Keratinocyte (primary cell): ENCODE data around the gene VPS13D. TPM values are rescaled to one million over a fixed set of nuclear protein-coding genes. Genes with fewer than 3 reads are reported as not detected.
"Not testable (repeated sequence)": the region's sequence is repeated elsewhere in the genome, so short reads cannot be mapped to it uniquely, and the experiment has no call there.

Source experiments
- DNase-seq: peaks from one replicate; pipeline ENCODE4 v3.0.0-alpha.2; 2011; ENCODE audit warnings: low read depth, missing footprints, low spot score
- FAIRE-seq: peaks from 2 replicates; lab custom pipeline; 2011; peaks lifted over from hg19 to GRCh38; lab: Jason Lieb, UNC
- H2AFZ ChIP-seq: 2 replicates; pipeline ENCODE4 v1.6.0; 2012; ENCODE audit warnings: low read length, control low read depth, inconsistent platforms; ENCODE audit not compliant: control insufficient read depth
- H3K27ac ChIP-seq: 2 replicates; pipeline ENCODE4 v1.5.1; 2011; ENCODE audit warnings: low read length; ENCODE audit not compliant: control insufficient read depth, insufficient read depth
- H3K27me3 ChIP-seq: 3 replicates; pipeline ENCODE4 v1.6.0; 2011; ENCODE audit warnings: low read length; ENCODE audit not compliant: control insufficient read depth, insufficient read depth; ENCODE audit errors: extremely low read depth
- H3K36me3 ChIP-seq, 2 experiments: 2 replicates in 1 of 2; 3 replicates in 1 of 2; pipeline ENCODE4 v1.5.1; 2011; ENCODE audit warnings: low read length in 2 of 2, mild to moderate bottlenecking in 1 of 2; ENCODE audit not compliant: control insufficient read depth in 2 of 2, insufficient read depth in 2 of 2; ENCODE audit errors: extremely low read depth in 1 of 2
- H3K4me1 ChIP-seq: 3 replicates; pipeline ENCODE4 v1.5.1; 2011; ENCODE audit warnings: low read length; ENCODE audit not compliant: control insufficient read depth, insufficient read depth; ENCODE audit errors: extremely low read depth
- H3K4me2 ChIP-seq: 3 replicates; pipeline ENCODE4 v1.6.0; 2011; ENCODE audit warnings: low read depth, low read length; ENCODE audit not compliant: control insufficient read depth, insufficient read depth; ENCODE audit errors: extremely low read depth
- H3K4me3 ChIP-seq, 3 experiments: fragments of 200-600 bp in 1 of 3; sonication (generic) in 1 of 3; 2 replicates in 2 of 3; 3 replicates in 1 of 3; pipeline ENCODE4 v1.5.1; 2011 to 2016; ENCODE audit warnings: low read length in 3 of 3, mild to moderate bottlenecking in 3 of 3, control low read depth in 2 of 3, inconsistent platforms in 1 of 3, low read depth in 1 of 3, mixed read lengths in 1 of 3, mixed run types in 1 of 3, moderate library complexity in 1 of 3; ENCODE audit not compliant: control insufficient read depth in 2 of 3, insufficient read depth in 2 of 3; ENCODE audit errors: extremely low read depth in 1 of 3
- H3K79me2 ChIP-seq: 2 replicates; pipeline ENCODE4 v1.6.0; 2012; ENCODE audit warnings: low read length; ENCODE audit not compliant: control insufficient read depth, insufficient read depth
- H3K9ac ChIP-seq: 3 replicates; pipeline ENCODE4 v1.6.0; 2011; ENCODE audit warnings: low read length; ENCODE audit not compliant: control insufficient read depth, insufficient read depth; ENCODE audit errors: extremely low read depth
- H3K9me1 ChIP-seq: 3 replicates; pipeline ENCODE4 v1.6.0; 2011; ENCODE audit warnings: low read length; ENCODE audit not compliant: control insufficient read depth, insufficient read depth; ENCODE audit errors: extremely low read depth
- H3K9me3 ChIP-seq: 2 replicates; pipeline ENCODE4 v1.5.1; 2012; ENCODE audit warnings: low read depth, low read length; ENCODE audit not compliant: control insufficient read depth
- H4K20me1 ChIP-seq: 3 replicates; pipeline ENCODE4 v1.6.0; 2011; ENCODE audit warnings: low read length; ENCODE audit not compliant: control insufficient read depth, insufficient read depth; ENCODE audit errors: extremely low read depth
- EZH2 ChIP-seq: IDR thresholded peaks from one replicate; pipeline ENCODE4 v1.6.1; 2012; ENCODE audit warnings: inconsistent platforms, mild to moderate bottlenecking, low read length, moderate library complexity
- dilution Hi-C: fragments of 300-500 bp; cut with MboI; formaldehyde crosslinking; loops from one replicate; pipeline ENCODE4 v1.7.0; 2020; ENCODE audit warnings: low sequenced_read_pairs; ENCODE audit not compliant: extremely low pct_ligation_motif_present
- polyA plus RNA-seq, 5 experiments: library from polyadenylated mRNA; depleted of rRNA in 3 of 5; stranded (reverse) in 3 of 5; stranded (forward) in 1 of 5; unstranded in 1 of 5; fragments of >200 nt; gene quantifications; 1 replicate in 1 of 5; 2 replicates in 3 of 5; 3 replicates in 1 of 5; pipeline versions ENCODE4 v1.2.1 to v1.2.3, GENCODE V29; 2011 to 2012; ENCODE audit warnings: missing spikeins in 2 of 5, low read depth in 1 of 5, low replicate concordance in 1 of 5
- TF ChIP-seq, protein P1 (sequence below), 3 experiments: IDR thresholded peaks in 1 of 3; conservative IDR thresholded peaks in 1 of 3; optimal IDR thresholded peaks in 1 of 3; 2 replicates in 2 of 3; 3 replicates in 1 of 3; pipeline versions ENCODE3 to v1.5.1; 2011; ENCODE audit warnings: low read length in 3 of 3, mild to moderate bottlenecking in 3 of 3, moderate library complexity in 2 of 3, control low read depth in 1 of 3, inconsistent platforms in 1 of 3; ENCODE audit not compliant: insufficient read depth in 2 of 3; ENCODE audit errors: extremely low read depth in 1 of 3

Gene VPS13D
- polyA plus RNA-seq, 1 donor (not counting 4 experiments of a cell fraction or from before 2014, with no cell fraction given): 19.0 TPM

- Histone ChIP-seq H3K36me3 (no peaks in the 10 kb centered on the region), H3K79me2 (no peaks in the 10 kb centered on the region), H2AFZ (no peak overlapping the region), H3K4me1 (no peaks in the 10 kb centered on the region), H3K9ac (no peak overlapping the region), H3K27ac (no peak overlapping the region), H3K27me3 (peaks cover 6% of the 10 kb centered on the region), H3K4me2 (no peak overlapping the region), H3K9me3 (no peaks in the 10 kb centered on the region), H3K9me1 (no peaks in the 10 kb centered on the region), H4K20me1 (no peaks in the 10 kb centered on the region), H3K4me3 (no peak overlapping the region)
- no peak for TF ChIP-seq EZH2
- TF ChIP-seq, protein P1, sequence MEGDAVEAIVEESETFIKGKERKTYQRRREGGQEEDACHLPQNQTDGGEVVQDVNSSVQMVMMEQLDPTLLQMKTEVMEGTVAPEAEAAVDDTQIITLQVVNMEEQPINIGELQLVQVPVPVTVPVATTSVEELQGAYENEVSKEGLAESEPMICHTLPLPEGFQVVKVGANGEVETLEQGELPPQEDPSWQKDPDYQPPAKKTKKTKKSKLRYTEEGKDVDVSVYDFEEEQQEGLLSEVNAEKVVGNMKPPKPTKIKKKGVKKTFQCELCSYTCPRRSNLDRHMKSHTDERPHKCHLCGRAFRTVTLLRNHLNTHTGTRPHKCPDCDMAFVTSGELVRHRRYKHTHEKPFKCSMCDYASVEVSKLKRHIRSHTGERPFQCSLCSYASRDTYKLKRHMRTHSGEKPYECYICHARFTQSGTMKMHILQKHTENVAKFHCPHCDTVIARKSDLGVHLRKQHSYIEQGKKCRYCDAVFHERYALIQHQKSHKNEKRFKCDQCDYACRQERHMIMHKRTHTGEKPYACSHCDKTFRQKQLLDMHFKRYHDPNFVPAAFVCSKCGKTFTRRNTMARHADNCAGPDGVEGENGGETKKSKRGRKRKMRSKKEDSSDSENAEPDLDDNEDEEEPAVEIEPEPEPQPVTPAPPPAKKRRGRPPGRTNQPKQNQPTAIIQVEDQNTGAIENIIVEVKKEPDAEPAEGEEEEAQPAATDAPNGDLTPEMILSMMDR (optimal IDR thresholded peaks at IDR 0.05 in 1 of 3, IDR thresholded peaks at IDR 0.05 in 1 of 3, conservative IDR thresholded peaks at IDR 0.05 in 1 of 3; ENCODE audit: extremely low read depth in 1 of 3, insufficient read depth in 2 of 3, low read length in 3 of 3): no peak
- FAIRE-seq (no peak), DNase-seq (no peak)
- dilution Hi-C loops: no loop called here
Measured at GRCh38 chr1:12521096-12521495, 291.3 kb downstream of the VPS13D start.

DNA sequence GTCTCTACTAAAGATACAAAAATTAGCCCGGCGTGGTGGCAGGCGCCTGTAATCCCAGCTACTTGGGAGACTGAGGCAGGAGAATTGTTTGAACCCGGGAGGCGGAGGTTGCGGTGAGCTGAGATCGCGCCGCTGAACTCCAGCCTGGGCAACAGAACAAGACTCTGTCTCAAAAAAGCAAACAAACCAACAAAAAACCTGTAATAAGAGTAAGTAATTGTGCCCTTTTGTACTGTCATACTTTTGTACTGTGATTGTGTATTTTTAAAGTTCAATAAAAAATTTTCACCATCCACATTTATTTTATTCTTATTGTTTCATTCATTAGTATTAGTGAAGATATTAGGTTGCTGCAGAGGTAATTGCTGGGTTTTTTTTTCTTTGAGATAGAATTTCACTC, 292.9 kb downstream of the VPS13D start:
- H3K27me3 ChIP-seq, H3K36me3 ChIP-seq, H3K9me3 ChIP-seq, H4K20me1 ChIP-seq, H3K4me3 ChIP-seq, H2AFZ ChIP-seq, dilution Hi-C loops, H3K79me2 ChIP-seq, H3K27ac ChIP-seq, H3K4me1 ChIP-seq, H3K9me1 ChIP-seq, H3K4me2 ChIP-seq, DNase-seq, H3K9ac ChIP-seq, FAIRE-seq: not testable (repeated sequence)

GRCh38 chr1:12524266-12524665, 294.4 kb downstream of the VPS13D start:
- FAIRE-seq: no peak
- no peak for DNase-seq
- H3K9me1 ChIP-seq: no peaks in the 10 kb centered on the region
- H3K4me1 ChIP-seq: no peaks in the 10 kb centered on the region
- no peaks in the 10 kb centered on the region for H3K36me3 ChIP-seq
- H2AFZ ChIP-seq: no peak overlapping the region
- dilution Hi-C loops: no loop called here
- no peak overlapping the region for H3K4me2 ChIP-seq
- H3K27ac ChIP-seq: no peak overlapping the region
- H3K4me3 ChIP-seq: no peak overlapping the region
- H3K9me3 ChIP-seq: no peaks in the 10 kb centered on the region
- H3K79me2 ChIP-seq: no peaks in the 10 kb centered on the region
- no peaks in the 10 kb centered on the region for H4K20me1 ChIP-seq
- TF ChIP-seq, protein P1 (optimal IDR thresholded peaks at IDR 0.05 in 1 of 3, IDR thresholded peaks at IDR 0.05 in 1 of 3, conservative IDR thresholded peaks at IDR 0.05 in 1 of 3; ENCODE audit: extremely low read depth in 1 of 3, insufficient read depth in 2 of 3, low read length in 3 of 3): no peak
- no peak for TF ChIP-seq EZH2
- no peak overlapping the region for H3K9ac ChIP-seq
- H3K27me3 ChIP-seq: peaks cover 6% of the 10 kb centered on the region
